GM11168 (cell line): ENCODE measurements around the gene CA5A.

Experiments used
- in situ Hi-C: fragments of 300-500 bp; cut with MboI; formaldehyde crosslinking; loops from one replicate; pipeline ENCODE4 v1.12.0; 2022; ENCODE audit warnings: low sequenced_read_pairs; ENCODE audit not compliant: unreplicated experiment

The CA5A gene

GRCh38 chr16:87964049-87964659 lies 27.8 kb upstream of the CA5A start:
- in situ Hi-C loops, result no loop called here

GRCh38 chr16:87963400-87963799 lies 27.1 kb upstream of the CA5A start:
- in situ Hi-C loops, result no loop called here

DNA sequence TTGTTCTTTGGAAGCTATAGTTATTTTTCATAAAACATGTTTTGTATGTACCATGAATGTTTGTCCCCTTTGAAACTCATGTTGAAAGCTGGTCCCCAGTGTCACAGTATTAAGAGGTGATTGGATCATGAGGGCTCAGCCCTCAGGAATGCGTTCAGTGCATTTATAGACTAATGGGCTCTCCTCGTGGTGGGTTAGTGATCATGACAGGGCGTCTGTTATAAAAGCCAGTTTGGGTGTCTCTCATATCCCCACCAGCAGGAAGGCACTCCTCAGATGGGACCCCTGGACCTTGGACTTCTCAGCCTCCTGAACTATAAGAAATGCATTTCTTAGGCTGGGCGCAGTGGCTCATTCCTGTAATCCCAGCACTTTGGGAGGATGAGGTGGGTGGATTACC lies 25.3 kb upstream of the CA5A start:
- in situ Hi-C loops, result no loop called here

GRCh38 chr16:87960852-87961251 lies 24.5 kb upstream of the CA5A start:
- in situ Hi-C loops, result no loop called here

DNA sequence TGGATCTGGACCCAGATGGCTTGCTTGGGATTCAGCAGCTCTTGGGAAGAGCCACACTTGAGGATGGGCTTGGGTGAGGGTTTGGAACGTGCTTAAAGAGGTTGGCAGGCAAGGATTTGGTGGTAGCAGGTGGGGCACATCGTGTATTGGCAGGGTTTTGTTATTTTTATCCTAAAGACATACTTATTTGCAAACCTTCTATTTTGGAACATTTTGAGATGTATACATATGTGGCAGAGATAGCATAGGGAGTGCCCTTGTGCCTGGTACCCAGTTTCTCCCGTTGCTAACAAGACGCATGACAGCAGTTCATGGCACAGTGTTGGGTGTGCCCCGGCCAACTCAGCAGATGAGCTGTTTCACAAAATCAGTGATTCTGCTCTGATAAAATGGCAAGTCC lies 24.0 kb upstream of the CA5A start:
- in situ Hi-C loops, result no loop called here

- in situ Hi-C loops, result no loop called here
Measured at GRCh38 chr16:87959391-87959990, 23.2 kb upstream of the CA5A start.

DNA sequence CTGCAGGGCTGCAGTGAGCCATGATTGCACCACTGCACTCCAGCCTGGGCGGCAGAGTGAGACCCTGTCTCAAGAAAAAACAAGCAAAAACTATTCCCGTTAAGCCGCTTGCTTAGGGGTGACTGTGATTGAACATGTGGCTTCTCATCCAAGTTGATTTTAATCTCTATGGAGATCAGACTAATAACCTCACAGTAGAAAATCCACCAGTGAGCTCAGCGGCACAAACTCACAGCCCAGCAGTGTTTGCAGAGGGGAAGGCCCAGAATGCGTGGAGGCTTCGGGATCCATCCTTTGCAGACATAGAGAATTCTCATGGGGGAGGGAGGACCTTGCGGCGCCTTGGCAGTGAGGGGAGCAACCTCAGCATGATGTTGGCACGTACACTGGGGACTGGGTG lies 22.3 kb upstream of the CA5A start:
- in situ Hi-C loops, result no loop called here

DNA sequence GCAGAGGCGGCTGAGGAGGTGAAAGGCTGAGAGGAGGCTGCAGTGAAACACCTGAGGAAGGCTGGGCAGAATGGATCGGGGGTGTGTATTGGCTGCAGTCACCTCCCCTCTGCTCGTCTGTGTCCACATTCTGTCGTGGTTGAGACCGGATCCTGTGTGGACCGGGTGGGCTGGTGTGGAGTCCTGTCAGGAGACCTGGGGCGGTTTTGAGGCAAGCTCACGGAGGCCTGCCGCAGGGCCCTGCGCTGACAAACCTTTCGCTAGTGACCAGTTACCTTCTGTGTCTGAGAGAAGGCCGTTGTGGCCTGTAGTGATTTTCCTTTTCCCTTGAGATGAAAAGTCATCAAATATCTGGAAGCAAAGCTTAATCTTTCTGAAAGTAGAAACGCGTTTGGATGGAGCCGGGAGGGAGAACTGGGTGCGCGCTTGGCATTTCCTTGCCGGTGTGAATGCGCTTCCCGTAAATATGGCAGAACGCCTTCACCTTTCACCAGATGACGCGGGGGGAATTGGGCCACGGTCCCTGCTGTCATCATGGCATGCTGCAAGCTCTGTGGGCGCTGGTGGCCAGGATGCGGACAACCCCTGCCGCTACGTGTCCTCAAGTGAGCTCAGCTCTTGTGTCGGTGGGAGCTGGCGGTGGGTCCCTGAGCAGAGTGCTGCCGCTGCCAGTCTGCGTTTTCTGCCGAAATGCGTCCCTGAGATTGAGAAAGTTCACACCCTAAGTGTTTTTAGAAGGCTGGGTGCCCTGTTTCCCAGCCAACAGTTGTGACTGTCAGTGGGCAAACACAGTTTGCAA lies 21.2 kb upstream of the CA5A start:
- in situ Hi-C loops, result no loop called here

GRCh38 chr16:87956365-87957231 lies 20.3 kb upstream of the CA5A start:
- in situ Hi-C loops, result no loop called here

- in situ Hi-C loops, result no loop called here
Measured at GRCh38 chr16:87956098-87956364, 19.7 kb upstream of the CA5A start.

DNA sequence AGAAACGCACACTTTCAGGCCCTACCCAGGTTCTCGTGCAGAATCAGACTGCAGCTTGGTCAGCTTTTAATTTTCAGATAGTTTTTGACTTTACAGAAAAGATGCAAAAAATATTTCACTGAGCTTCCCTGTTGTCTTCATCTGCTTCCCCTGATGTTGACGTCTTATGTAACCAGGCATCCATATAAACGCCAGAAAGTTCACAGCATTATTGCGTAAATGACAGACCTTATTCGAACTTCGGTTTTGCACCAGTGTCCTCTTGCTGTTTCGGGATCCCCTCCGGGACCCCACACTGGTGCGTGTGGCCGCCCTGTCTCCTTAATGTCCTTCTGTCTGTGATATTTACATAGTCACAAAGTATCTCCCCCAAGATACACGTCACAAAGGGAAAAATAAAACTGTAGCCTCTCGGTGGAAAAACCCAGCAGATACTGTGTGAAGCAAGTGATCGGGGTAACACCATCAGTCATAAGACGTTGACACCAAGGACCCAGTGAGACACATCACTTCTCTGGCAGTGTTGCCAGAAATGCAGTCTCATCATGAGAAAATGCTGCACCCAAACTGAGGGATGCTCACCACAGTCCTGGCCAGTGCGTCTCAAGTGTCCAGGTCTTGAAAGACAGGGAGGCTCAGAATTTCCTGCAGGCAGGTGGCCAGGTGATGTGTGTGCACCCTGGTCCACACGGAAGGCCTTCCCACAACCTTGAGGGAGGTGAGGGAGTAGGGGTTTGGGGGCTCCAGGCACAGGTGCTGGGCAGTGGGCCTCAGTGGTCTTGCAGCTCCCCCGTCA lies 19.2 kb upstream of the CA5A start:
- in situ Hi-C loops, result no loop called here

GRCh38 chr16:87954826-87955225 lies 18.5 kb upstream of the CA5A start:
- in situ Hi-C loops, result no loop called here

GRCh38 chr16:87954361-87954760 lies 18.0 kb upstream of the CA5A start:
- in situ Hi-C loops, result no loop called here

GRCh38 chr16:87953308-87954215 lies 17.2 kb upstream of the CA5A start:
- in situ Hi-C loops, result no loop called here

GRCh38 chr16:87952751-87953150 lies 16.4 kb upstream of the CA5A start:
- in situ Hi-C loops, result no loop called here

DNA sequence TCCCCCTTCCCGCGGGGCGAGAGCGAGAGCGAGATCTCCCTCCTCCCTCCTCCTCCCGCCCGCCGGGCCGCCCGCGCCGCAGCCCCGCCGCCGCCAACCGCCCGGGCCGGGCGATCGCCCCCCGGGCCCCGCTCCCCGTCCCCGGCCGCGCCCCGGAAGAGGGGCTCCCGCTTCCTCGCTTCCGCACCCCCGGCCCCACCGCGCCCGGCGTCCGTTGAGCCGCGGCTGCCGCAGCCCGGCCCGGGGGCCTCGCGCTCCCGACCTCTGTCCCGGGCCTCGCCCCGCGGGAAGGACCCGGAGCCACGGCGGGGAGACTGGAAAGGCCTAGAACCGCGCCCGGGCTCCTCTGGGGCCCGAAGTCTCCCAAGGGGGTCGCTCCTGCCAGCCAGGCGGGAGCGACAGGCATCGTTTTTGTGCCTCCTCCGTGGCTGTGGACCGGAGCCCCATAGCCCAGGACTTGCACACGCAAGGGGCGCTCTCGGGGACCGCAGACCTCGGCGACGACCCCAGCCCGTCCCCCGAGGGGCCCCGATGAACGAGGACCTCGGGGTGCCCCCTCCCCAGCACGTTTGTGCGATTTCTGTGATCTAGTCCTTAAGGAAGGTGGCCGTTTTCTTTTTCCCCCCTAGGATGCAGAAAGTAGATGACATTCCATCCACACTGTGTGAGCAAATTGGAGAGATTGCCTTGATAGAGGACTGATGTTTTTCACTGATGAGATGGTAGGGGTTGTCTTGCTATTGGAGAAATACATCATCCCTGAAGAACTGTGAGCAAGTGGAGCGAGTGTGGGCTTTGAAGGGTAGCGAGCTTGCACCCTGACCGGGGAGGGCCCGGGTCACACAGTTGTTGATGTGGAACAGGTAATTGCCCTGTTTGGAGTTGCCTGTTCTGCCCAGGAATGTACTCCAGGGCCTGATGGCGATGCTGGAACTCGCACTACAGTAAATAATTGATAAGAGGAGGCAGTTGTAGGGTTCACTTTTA lies 15.5 kb upstream of the CA5A start:
- in situ Hi-C loops, result no loop called here

DNA sequence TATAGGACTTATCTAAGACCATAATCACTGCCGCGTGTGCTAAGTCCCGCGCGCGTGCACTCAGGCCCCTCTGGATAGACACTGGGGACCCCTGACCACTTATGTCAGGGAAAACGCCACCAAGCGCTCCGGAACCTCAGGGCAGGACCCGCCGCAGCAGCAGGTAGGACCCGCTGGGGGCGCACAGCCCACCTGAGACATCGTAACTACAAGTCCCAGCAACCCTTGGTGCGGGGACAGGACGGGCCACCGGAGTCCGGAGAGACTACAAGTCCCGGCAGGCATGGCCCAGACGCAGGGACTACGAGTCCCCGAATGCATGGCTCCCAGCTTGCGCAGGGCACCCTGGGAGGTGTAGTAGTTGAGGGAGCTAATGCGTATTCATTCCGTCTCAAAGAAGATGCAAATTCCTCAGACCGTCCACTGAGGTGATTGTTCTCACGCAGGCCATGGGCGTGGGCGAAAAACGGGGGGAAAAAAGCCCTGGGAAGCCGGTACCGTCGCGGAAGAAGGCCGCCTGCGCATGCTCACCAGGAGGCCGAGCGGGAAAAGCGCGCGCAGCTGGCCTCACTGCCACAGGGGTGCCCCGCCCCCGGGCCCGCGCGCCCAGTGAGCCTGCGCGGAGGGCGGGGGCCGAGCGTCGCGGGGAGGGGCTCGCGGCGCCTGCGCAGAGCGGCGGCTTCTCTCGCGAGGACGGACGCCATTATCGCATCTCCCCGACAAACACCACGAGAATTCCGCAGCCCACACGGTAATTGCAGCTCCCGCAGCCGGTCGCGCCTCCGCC lies 14.6 kb upstream of the CA5A start, which contains the start of gene BANP:
Gene BANP, plus strand, starts transcription at position 670 of the 787 bp plus-strand sequence. CDS start 23,682 bp downstream, outside the sequence.
- in situ Hi-C loops, result no loop called here
